Measurements from ENCODE around the gene CHRND. TPM values are rescaled to one million over a fixed set of nuclear protein-coding genes. Genes with fewer than 3 reads are reported as not detected.

Gene CHRND
- total and polyA plus RNA-seq, 2 of the 13 experiments (the other 11 are each of a cell fraction or from before 2014, with no cell fraction given): 0.18 TPM; not detected in 1

DNA sequence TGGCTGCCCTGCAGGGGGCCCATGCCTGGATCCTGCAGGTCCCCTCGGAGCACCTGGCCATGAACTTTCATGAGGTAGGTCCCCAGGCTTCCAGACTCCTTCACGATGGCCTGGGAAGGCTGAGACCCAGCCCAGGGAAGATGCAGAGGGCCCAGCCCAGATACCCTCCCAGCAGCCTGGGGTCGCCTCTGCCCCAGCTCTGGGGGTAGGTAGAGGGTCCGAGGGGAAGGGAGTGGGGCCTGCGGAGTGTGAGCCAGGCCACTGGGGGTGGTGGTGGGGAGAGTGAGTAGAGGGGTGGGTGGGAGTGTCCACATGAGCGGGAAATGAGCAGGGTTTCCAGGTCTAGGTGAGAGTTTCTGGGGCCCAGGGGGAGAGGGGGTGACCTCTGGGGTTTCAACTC lies 1.2 kb upstream of the CHRND start:
- Histone ChIP-seq H4K20me1 (ENCODE audit: insufficient read depth, low read length) (no peaks in the 10 kb centered on the region), H3K27me3 (ENCODE audit: control insufficient read depth in 1 of 2, insufficient read depth in 2 of 2, low read length in 2 of 2) (peaks cover 33 to 86% of the 10 kb centered on the region in 2 experiments), H3K4me3 (replicated peaks in 1 of 3; ENCODE audit: insufficient read depth in 1 of 3, low read depth in 2 of 3, low read length in 3 of 3) (peak overlapping the region in 1 of 3 experiments; percentile 73; a peak in 1 of 6 replicates), H3K9ac (ENCODE audit: insufficient read depth, low read depth, low read length) (no peak overlapping the region), H3K27ac (ENCODE audit: extremely low read length, insufficient read depth, low read length) (no peak overlapping the region), H3K4me2 (ENCODE audit: low read depth, low read length) (no peak overlapping the region), H3K9me3 (ENCODE audit: low read length) (no peaks in the 10 kb centered on the region), H3K79me2 (ENCODE audit: insufficient read depth, low read length) (no peaks in the 10 kb centered on the region), H2AFZ (ENCODE audit: low read length) (no peak overlapping the region), H3K36me3 (replicated peaks in 1 of 2; ENCODE audit: control insufficient read depth in 1 of 2, insufficient read depth in 2 of 2, low read length in 2 of 2) (no peaks in the 10 kb centered on the region), H3K4me1 (ENCODE audit: insufficient read depth, low read length) (peaks cover 37% of the 10 kb centered on the region)
- intact Hi-C loops (cut with micrococcal nuclease; ENCODE audit: unreplicated experiment) (loop anchor here (5.0 to 10.0 kb wide), 3 partner anchors 47 to 620 kb away; no protein-coding TSS in a partner anchor), in situ Hi-C loops (cut with HindIII; ENCODE audit: extremely low pct_ligation_motif_present, low pct_unique_long_range_greater_than_20kb) (no loop called here)
- no peak for ATAC-seq
- TF ChIP-seq ZNF292 (CRISPR knock-in tag; IDR thresholded peaks at IDR 0.05; ENCODE audit: borderline replicate concordance, low read depth) (no peak), ZNF839 (CRISPR knock-in tag; IDR thresholded peaks at IDR 0.05; ENCODE audit: borderline replicate concordance) (0 out of 2 replicates have a peak, but pooled peaks have one; percentile 10)
- no peak for FAIRE-seq
- no TSS peak for BruUV-seq (replicated peaks)
- no peak for DNase-seq (ENCODE audit: low spot score)
- POLR2A ChIA-PET: no interaction called here
- CTCF ChIA-PET (ENCODE audit: low intra/inter-chr PET ratio, low total read pairs): no interaction called here
- 79% methylated on average over 4 of the region's 6 CpGs for WGBS (ENCODE audit: low lambda C conversion rate)

DNA sequence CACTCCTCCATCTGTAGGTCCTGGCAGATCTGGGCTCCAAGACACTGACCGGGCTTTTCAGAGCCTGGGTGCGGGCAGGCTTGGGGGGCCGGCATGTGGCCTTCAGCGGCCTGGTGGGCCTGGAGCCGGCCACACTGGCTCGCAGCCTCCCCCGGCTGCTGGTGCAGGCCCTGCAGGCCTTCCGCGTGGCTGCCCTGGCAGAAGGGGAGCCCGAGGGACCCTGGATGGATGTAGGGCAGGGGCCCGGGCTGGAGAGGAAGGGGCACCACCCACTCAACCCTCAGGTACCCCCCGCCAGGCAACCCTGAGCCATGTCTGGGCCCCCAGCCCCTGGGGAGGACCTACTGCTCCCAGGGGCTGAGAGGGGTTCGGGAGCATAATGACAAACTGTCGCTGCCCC lies 761 bp upstream of the CHRND start:
- no peak overlapping the region for H2AFZ ChIP-seq (ENCODE audit: low read length)
- intact Hi-C loops (cut with micrococcal nuclease; ENCODE audit: unreplicated experiment): loop anchor here (10.0 kb wide), 1 partner anchor 620 kb away; no protein-coding TSS in a partner anchor
- 27% methylated on average over 3 of the region's 14 CpGs for WGBS (ENCODE audit: low lambda C conversion rate)
- H3K27ac ChIP-seq (ENCODE audit: extremely low read length, insufficient read depth, low read length): no peak overlapping the region
- no peaks in the 10 kb centered on the region for H4K20me1 ChIP-seq (ENCODE audit: insufficient read depth, low read length)
- no peaks in the 10 kb centered on the region for H3K9me3 ChIP-seq (ENCODE audit: low read length)
- H3K4me3 ChIP-seq (replicated peaks in 1 of 3; ENCODE audit: insufficient read depth in 1 of 3, low read depth in 2 of 3, low read length in 3 of 3): peak overlapping the region in 1 of 3 experiments; percentile 53; a peak in 1 of 6 replicates
- CTCF ChIA-PET (ENCODE audit: low intra/inter-chr PET ratio, low total read pairs): no interaction called here
- peak overlapping the region; percentile 71; the same call in 1 of the 2 replicates for H3K4me2 ChIP-seq (ENCODE audit: low read depth, low read length)
- no peaks in the 10 kb centered on the region for H3K36me3 ChIP-seq (replicated peaks in 1 of 2; ENCODE audit: control insufficient read depth in 1 of 2, insufficient read depth in 2 of 2, low read length in 2 of 2)
- FAIRE-seq (no peak), DNase-seq (ENCODE audit: low spot score) (no peak), ATAC-seq (no peak)
- POLR2A ChIA-PET: interaction anchor here (1.6 kb wide), 1 partner anchor 25 kb away, joined by 3 read pairs; the partner anchor contains the start of genes EIF4E2 and TIGD1
- in situ Hi-C loops (cut with HindIII; ENCODE audit: extremely low pct_ligation_motif_present, low pct_unique_long_range_greater_than_20kb): no loop called here
- TF ChIP-seq HDAC1 (CRISPR knock-in tag; IDR thresholded peaks at IDR 0.05): no peak
- TF ChIP-seq, protein P1, sequence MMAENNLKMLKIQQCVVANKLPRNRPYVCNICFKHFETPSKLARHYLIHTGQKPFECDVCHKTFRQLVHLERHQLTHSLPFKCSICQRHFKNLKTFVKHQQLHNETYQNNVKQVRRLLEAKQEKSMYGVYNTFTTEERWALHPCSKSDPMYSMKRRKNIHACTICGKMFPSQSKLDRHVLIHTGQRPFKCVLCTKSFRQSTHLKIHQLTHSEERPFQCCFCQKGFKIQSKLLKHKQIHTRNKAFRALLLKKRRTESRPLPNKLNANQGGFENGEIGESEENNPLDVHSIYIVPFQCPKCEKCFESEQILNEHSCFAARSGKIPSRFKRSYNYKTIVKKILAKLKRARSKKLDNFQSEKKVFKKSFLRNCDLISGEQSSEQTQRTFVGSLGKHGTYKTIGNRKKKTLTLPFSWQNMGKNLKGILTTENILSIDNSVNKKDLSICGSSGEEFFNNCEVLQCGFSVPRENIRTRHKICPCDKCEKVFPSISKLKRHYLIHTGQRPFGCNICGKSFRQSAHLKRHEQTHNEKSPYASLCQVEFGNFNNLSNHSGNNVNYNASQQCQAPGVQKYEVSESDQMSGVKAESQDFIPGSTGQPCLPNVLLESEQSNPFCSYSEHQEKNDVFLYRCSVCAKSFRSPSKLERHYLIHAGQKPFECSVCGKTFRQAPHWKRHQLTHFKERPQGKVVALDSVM (CRISPR knock-in tag; IDR thresholded peaks at IDR 0.05): no peak
- TF ChIP-seq TCF7 (IDR thresholded peaks at IDR 0.05; ENCODE audit: low read depth): no peak
- TF ChIP-seq, protein P2, sequence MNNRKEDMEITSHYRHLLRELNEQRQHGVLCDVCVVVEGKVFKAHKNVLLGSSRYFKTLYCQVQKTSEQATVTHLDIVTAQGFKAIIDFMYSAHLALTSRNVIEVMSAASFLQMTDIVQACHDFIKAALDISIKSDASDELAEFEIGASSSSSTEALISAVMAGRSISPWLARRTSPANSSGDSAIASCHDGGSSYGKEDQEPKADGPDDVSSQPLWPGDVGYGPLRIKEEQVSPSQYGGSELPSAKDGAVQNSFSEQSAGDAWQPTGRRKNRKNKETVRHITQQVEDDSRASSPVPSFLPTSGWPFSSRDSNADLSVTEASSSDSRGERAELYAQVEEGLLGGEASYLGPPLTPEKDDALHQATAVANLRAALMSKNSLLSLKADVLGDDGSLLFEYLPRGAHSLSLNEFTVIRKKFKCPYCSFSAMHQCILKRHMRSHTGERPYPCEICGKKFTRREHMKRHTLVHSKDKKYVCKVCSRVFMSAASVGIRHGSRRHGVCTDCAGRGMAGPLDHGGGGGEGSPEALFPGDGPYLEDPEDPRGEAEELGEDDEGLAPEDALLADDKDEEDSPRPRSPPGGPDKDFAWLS (CRISPR knock-in tag; IDR thresholded peaks at IDR 0.05; ENCODE audit: borderline replicate concordance): no peak
- TF ChIP-seq, protein P3, sequence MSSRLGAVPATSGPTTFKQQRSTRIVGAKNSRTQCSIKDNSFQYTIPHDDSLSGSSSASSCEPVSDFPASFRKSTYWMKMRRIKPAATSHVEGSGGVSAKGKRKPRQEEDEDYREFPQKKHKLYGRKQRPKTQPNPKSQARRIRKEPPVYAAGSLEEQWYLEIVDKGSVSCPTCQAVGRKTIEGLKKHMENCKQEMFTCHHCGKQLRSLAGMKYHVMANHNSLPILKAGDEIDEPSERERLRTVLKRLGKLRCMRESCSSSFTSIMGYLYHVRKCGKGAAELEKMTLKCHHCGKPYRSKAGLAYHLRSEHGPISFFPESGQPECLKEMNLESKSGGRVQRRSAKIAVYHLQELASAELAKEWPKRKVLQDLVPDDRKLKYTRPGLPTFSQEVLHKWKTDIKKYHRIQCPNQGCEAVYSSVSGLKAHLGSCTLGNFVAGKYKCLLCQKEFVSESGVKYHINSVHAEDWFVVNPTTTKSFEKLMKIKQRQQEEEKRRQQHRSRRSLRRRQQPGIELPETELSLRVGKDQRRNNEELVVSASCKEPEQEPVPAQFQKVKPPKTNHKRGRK (CRISPR knock-in tag; IDR thresholded peaks at IDR 0.05): no peak
- no peak for TF ChIP-seq ZNF263 (CRISPR knock-in tag; IDR thresholded peaks at IDR 0.05)
- peaks cover 34 to 88% of the 10 kb centered on the region in 2 experiments for H3K27me3 ChIP-seq (ENCODE audit: control insufficient read depth in 1 of 2, insufficient read depth in 2 of 2, low read length in 2 of 2)
- H3K79me2 ChIP-seq (ENCODE audit: insufficient read depth, low read length): no peaks in the 10 kb centered on the region
- no TSS peak for BruUV-seq (replicated peaks)
- H3K4me1 ChIP-seq (ENCODE audit: insufficient read depth, low read length): peaks cover 37% of the 10 kb centered on the region
- H3K9ac ChIP-seq (ENCODE audit: insufficient read depth, low read depth, low read length): no peak overlapping the region
